GM19467 (cell line): ENCODE results near the gene CFAP45.

Experiments used
- ATAC-seq: cut with Tn5 transposase; IDR thresholded peaks from one replicate; pipeline ENCODE4 v1.9.1; 2021; ENCODE audit warnings: mild to moderate bottlenecking, moderate library complexity; ENCODE audit not compliant: unreplicated experiment

Gene CFAP45

GRCh38 chr1:159828581-159829272, 71.2 kb downstream of the CFAP45 start:
- no peak for ATAC-seq

DNA sequence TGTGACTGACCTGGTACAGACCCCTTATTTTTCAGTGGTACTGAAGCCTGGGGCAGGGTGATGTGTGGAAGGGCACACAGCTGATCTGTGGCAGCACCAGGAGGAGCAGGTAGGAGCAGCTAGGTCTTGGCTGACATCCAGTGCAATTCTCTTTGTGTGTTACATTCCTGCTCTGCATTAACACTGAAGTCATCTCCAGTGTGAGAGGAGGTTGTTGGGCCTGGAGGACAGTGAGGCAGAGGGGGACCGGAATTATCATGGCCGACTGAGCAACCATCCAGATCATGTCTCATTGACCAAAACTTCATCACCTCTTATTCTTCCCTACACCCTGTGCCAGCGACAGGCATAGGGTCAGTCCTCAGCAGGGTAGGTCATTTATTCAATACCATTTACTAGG, 71.8 kb downstream of the CFAP45 start:
- ATAC-seq: no peak

DNA sequence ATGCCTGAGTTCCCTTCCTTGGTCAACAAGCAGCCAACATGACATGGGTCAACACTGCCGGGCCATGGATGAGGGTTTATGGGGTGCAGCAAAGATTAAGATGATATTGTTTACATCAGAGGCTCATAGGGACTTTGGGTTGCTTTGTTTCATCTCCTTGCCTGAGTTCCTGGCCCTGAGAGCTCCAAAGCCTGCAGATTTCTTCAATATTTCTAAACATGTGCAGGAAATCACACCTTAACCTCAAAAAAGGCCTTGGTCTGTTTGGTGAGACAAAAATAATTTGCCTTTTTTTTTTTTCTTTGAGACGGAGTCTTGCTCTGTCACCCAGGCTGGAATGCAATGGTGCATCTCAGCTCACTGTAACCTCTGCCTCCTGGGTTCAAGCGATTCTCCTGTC, 72.4 kb downstream of the CFAP45 start:
- ATAC-seq: no peak

- no peak for ATAC-seq
Measured at GRCh38 chr1:159827102-159827490, 72.9 kb downstream of the CFAP45 start.

DNA sequence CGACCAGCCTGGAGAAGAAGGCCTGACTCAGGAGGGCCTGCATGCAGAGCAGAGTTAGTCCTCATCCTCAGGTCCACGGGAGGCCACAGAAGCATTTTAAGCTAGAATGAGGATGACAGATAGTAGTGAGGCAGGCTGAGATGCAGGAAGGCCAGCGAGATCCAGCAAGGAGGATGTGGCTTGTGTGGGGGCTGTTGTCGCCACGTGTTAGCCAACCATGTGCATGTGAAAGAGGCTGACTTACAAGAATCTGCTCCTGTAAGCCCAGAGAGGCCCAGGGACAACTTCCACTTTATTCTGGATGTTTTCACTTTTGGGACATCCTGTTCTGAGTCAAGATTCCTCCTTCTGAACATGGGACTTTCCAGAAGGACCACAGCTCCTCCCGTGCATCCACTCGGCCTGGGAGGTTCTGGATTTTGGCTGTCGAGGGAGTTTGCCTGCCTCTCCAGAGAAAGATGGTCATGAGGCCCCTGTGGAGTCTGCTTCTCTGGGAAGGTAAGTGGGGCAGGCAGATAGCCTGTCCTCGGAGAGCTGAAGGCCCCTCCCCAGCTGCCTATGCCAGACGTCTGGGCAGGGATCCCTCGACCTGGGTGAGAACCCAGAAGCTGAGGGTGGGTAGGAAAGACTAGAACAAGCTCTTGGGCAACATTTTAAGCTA, 73.4 kb downstream of the CFAP45 start, which contains the start of gene SLAMF8:
Gene SLAMF8 (plus strand): TSS at position 433 of the 661 bp plus-strand sequence. CDS start 26 bp downstream, at position 459.
- ATAC-seq: no peak

GRCh38 chr1:159825564-159825963, 74.4 kb downstream of the CFAP45 start:
- no peak for ATAC-seq

DNA sequence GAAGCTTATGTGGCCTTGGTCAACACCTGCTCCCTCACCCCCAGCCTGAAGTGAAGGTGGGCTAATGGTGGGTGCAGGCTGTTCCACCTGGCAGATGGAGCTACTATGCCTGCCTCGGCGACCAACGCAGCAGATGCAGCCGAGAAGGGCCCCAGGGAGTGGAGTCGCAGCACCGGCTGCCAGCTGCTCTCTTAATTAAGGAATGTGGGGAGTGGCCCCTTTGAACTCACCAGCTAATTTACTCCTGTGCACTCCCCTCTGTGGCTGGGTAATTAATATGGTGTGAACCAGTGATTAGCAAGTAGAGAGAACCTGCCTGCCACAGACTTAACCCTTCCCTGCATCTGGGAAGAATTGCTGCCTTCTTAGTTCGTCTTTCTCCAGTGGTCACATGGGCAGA, 76.6 kb downstream of the CFAP45 start:
- no peak for ATAC-seq
